ENCODE results near the gene FKBP14. TPM values are rescaled to one million over a fixed set of nuclear protein-coding genes. Genes with fewer than 3 reads are reported as not detected.

The FKBP14 gene
- total and polyA plus RNA-seq, 9 of the 15 experiments (the other 6 are each of a cell fraction or from before 2014, with no cell fraction given): 5.3 to 27.9 (median 14.3) TPM

DNA sequence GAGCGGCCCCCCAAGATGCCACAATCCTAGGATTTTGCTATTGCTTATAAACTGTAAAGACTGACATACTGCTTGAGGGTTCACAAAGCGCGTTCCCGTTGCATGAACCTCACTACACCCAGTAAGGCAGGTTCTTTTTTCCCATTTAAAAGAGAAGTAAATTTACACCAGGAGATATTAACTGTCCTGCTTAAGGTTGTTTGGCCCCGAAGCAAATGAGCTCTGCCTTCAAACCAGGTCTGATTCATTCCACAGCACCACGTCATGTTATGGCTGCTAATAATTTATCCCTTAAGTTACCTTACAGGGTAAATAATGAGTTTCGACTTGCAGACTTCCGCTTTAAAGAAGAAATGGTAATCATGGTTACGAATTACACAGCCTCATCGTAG is 559 bp upstream of the FKBP14 start (continued):
- TF ChIP-seq ZNF239 (CRISPR knock-in tag; IDR thresholded peaks at IDR 0.05) (no peak), POLR2H (tag; IDR thresholded peaks at IDR 0.05; ENCODE audit: low read depth) (peak; percentile 5; the same call in 1 of the 2 replicates), MAFK (IDR thresholded peaks at IDR 0.05; ENCODE audit: low read length) (no peak), PHF8 (IDR thresholded peaks at IDR 0.05; ENCODE audit: borderline replicate concordance, low read length) (peak; percentile 63; the same call in 1 of the 2 replicates), PHB (CRISPR knock-in tag; IDR thresholded peaks at IDR 0.05) (no peak), TCF7L2 (IDR thresholded peaks at IDR 0.05; ENCODE audit: low read depth, low read length) (no peak), DACH1 (IDR thresholded peaks at IDR 0.05; ENCODE audit: partially characterized antibody) (no peak), GABPB1 (CRISPR knock-in tag; IDR thresholded peaks at IDR 0.05) (no peak; the same call in 1 of the 2 replicates), ZFP1 (CRISPR knock-in tag; IDR thresholded peaks at IDR 0.05) (no peak), MXI1 (IDR thresholded peaks at IDR 0.05; ENCODE audit: low read depth, low read length) (no peak), ILK (tag; IDR thresholded peaks at IDR 0.05; ENCODE audit: borderline replicate concordance, low read depth) (no peak), KAT8 (IDR thresholded peaks at IDR 0.05; ENCODE audit: low read depth) (no peak), ZBED1 (IDR thresholded peaks at IDR 0.05) (no peak), MED1 (CRISPR knock-in tag; IDR thresholded peaks at IDR 0.05; ENCODE audit: borderline replicate concordance) (no peak), POLR2AphosphoS2 (IDR thresholded peaks at IDR 0.05; ENCODE audit: low read length) (no peak), GATAD2A (IDR thresholded peaks at IDR 0.05) (0 out of 2 replicates have a peak, but pooled peaks have one; percentile 43), STAG1 (CRISPR knock-in tag; IDR thresholded peaks at IDR 0.05; ENCODE audit: borderline replicate concordance) (no peak), SIRT6 (IDR thresholded peaks at IDR 0.05; ENCODE audit: low read depth, low read length) (no peak), ZNF695 (CRISPR knock-in tag; IDR thresholded peaks at IDR 0.05) (no peak), CHCHD3 (CRISPR knock-in tag; IDR thresholded peaks at IDR 0.05) (no peak), HDAC8 (tag; IDR thresholded peaks at IDR 0.05) (no peak), CHD1 (IDR thresholded peaks at IDR 0.05; ENCODE audit: low read length) (no peak), XRCC3 (IDR thresholded peaks at IDR 0.05) (no peak), CBFA2T3 (IDR thresholded peaks at IDR 0.05) (0 out of 2 replicates have a peak, but pooled peaks have one; percentile 1)
- TF ChIP-seq, protein P1, sequence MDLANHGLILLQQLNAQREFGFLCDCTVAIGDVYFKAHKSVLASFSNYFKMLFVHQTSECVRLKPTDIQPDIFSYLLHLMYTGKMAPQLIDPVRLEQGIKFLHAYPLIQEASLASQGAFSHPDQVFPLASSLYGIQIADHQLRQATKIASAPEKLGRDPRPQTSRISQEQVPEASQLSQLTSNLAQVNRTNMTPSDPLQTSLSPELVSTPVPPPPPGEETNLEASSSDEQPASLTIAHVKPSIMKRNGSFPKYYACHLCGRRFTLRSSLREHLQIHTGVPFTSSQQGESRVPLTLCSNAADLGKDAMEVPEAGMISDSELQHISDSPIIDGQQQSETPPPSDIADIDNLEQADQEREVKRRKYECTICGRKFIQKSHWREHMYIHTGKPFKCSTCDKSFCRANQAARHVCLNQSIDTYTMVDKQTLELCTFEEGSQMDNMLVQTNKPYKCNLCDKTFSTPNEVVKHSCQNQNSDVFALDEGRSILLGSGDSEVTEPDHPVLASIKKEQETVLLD (IDR thresholded peaks at IDR 0.05): no peak
- TF ChIP-seq, protein P2, sequence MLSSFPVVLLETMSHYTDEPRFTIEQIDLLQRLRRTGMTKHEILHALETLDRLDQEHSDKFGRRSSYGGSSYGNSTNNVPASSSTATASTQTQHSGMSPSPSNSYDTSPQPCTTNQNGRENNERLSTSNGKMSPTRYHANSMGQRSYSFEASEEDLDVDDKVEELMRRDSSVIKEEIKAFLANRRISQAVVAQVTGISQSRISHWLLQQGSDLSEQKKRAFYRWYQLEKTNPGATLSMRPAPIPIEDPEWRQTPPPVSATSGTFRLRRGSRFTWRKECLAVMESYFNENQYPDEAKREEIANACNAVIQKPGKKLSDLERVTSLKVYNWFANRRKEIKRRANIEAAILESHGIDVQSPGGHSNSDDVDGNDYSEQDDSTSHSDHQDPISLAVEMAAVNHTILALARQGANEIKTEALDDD (IDR thresholded peaks at IDR 0.05): peak; percentile 1; the same call in 1 of the 2 replicates
- TF ChIP-seq, protein P3, sequence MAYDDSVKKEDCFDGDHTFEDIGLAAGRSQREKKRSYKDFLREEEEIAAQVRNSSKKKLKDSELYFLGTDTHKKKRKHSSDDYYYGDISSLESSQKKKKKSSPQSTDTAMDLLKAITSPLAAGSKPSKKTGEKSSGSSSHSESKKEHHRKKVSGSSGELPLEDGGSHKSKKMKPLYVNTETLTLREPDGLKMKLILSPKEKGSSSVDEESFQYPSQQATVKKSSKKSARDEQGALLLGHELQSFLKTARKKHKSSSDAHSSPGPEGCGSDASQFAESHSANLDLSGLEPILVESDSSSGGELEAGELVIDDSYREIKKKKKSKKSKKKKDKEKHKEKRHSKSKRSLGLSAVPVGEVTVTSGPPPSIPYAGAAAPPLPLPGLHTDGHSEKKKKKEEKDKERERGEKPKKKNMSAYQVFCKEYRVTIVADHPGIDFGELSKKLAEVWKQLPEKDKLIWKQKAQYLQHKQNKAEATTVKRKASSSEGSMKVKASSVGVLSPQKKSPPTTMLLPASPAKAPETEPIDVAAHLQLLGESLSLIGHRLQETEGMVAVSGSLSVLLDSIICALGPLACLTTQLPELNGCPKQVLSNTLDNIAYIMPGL (CRISPR knock-in tag; IDR thresholded peaks at IDR 0.05): no peak
- TF ChIP-seq, protein P4, sequence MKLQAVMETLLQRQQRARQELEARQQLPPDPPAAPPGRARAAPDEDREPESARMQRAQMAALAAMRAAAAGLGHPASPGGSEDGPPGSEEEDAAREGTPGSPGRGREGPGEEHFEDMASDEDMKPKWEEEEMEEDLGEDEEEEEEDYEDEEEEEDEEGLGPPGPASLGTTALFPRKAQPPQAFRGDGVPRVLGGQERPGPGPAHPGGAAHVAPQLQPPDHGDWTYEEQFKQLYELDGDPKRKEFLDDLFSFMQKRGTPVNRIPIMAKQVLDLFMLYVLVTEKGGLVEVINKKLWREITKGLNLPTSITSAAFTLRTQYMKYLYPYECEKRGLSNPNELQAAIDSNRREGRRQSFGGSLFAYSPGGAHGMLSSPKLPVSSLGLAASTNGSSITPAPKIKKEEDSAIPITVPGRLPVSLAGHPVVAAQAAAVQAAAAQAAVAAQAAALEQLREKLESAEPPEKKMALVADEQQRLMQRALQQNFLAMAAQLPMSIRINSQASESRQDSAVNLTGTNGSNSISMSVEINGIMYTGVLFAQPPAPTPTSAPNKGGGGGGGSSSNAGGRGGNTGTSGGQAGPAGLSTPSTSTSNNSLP (IDR thresholded peaks at IDR 0.05; ENCODE audit: borderline replicate concordance, low read depth, low read length): no peak
